ENCODE results near the gene RSPH6A. TPM values are rescaled to one million over a fixed set of nuclear protein-coding genes. Genes with fewer than 3 reads are reported as not detected.
A peak's percentile ranks its signal among the peaks of the same experiment; 100 is the strongest.

The RSPH6A gene
- total and polyA plus RNA-seq, 2 of the 13 experiments (the other 11 are each of a cell fraction or from before 2014, with no cell fraction given): 0.07 TPM; not detected in 1

DNA sequence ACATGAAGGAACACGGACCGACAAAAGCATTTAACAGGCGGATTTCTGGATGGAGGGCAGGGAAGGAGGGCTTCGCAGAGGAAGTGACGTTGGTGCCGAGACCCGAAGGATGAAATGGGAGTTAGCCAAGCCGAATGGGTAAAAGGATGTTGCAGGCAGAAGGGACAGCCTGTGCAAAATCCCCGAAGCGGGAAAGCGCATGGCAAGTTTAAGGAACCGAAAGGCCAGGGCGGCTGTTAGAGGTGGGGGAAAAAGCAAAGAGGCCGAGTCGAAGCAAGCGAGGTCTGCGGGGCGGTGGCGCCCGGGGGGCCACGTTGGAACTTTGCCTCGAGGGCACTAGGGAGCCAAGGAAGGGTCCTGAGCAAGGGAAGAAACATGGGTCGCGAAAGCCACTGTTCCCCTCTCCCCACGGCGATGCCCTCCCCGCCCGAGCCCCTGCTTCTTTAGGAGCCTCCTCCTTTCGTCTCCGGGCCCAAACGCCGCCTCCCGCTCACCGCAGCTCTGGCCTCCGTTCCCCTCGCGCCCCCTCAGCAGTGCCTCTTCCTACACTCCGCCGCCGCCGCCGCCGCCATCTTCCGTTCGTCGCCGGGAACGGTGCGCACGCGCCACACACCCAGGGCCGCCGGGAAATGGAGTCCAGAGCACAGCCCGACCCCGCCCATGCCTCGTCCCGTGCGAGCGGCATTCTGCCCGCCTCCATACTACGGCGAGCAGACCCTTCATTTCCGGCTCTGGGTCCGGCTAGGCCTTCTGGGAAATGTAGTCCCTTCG lies 47.6 kb upstream of the RSPH6A start, which contains the start of gene SYMPK (continued):
- TF ChIP-seq POGZ (CRISPR knock-in tag; IDR thresholded peaks at IDR 0.05) (peak; percentile 0; the same call in 1 of the 2 replicates), ZNF496 (CRISPR knock-in tag; IDR thresholded peaks at IDR 0.05; ENCODE audit: insufficient replicate concordance) (no peak), KDM1A (CRISPR knock-in tag; IDR thresholded peaks at IDR 0.05) (no peak), POLR2AphosphoS2 (IDR thresholded peaks at IDR 0.05; ENCODE audit: low read depth, low read length) (no peak), ZNF562 (CRISPR knock-in tag; IDR thresholded peaks at IDR 0.05; ENCODE audit: borderline replicate concordance) (no peak), ZFP82 (CRISPR knock-in tag; IDR thresholded peaks at IDR 0.05; ENCODE audit: borderline replicate concordance) (no peak), PHB2 (IDR thresholded peaks at IDR 0.05; ENCODE audit: partially characterized antibody) (no peak), CCDC6 (CRISPR knock-in tag; IDR thresholded peaks at IDR 0.05) (peak; percentile 55; the same call in 1 of the 2 replicates), ZNF329 (CRISPR knock-in tag; IDR thresholded peaks at IDR 0.05; ENCODE audit: low read depth) (0 out of 2 replicates have a peak, but pooled peaks have one; percentile 26), ZNF879 (CRISPR knock-in tag; IDR thresholded peaks at IDR 0.05) (peak; percentile 25; the same call in 1 of the 2 replicates), REXO4 (CRISPR knock-in tag; IDR thresholded peaks at IDR 0.05; ENCODE audit: borderline replicate concordance) (no peak), SATB2 (CRISPR knock-in tag; IDR thresholded peaks at IDR 0.05) (no peak), RBM22 (optimal IDR thresholded peaks at IDR 0.05; ENCODE audit: low read length) (no peak), ZNF792 (CRISPR knock-in tag; IDR thresholded peaks at IDR 0.05) (peak; percentile 31; the same call in 1 of the 2 replicates), ZBTB38 (CRISPR knock-in tag; IDR thresholded peaks at IDR 0.05) (peak; percentile 25), SIX1 (CRISPR knock-in tag; IDR thresholded peaks at IDR 0.05; ENCODE audit: borderline replicate concordance) (no peak)
- TF ChIP-seq, protein P1, sequence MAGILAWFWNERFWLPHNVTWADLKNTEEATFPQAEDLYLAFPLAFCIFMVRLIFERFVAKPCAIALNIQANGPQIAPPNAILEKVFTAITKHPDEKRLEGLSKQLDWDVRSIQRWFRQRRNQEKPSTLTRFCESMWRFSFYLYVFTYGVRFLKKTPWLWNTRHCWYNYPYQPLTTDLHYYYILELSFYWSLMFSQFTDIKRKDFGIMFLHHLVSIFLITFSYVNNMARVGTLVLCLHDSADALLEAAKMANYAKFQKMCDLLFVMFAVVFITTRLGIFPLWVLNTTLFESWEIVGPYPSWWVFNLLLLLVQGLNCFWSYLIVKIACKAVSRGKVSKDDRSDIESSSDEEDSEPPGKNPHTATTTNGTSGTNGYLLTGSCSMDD (CRISPR knock-in tag; IDR thresholded peaks at IDR 0.05): no peak
- TF ChIP-seq, protein P2, sequence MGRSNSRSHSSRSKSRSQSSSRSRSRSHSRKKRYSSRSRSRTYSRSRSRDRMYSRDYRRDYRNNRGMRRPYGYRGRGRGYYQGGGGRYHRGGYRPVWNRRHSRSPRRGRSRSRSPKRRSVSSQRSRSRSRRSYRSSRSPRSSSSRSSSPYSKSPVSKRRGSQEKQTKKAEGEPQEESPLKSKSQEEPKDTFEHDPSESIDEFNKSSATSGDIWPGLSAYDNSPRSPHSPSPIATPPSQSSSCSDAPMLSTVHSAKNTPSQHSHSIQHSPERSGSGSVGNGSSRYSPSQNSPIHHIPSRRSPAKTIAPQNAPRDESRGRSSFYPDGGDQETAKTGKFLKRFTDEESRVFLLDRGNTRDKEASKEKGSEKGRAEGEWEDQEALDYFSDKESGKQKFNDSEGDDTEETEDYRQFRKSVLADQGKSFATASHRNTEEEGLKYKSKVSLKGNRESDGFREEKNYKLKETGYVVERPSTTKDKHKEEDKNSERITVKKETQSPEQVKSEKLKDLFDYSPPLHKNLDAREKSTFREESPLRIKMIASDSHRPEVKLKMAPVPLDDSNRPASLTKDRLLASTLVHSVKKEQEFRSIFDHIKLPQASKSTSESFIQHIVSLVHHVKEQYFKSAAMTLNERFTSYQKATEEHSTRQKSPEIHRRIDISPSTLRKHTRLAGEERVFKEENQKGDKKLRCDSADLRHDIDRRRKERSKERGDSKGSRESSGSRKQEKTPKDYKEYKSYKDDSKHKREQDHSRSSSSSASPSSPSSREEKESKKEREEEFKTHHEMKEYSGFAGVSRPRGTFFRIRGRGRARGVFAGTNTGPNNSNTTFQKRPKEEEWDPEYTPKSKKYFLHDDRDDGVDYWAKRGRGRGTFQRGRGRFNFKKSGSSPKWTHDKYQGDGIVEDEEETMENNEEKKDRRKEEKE (IDR thresholded peaks at IDR 0.05): no peak
- TF ChIP-seq, protein P3, sequence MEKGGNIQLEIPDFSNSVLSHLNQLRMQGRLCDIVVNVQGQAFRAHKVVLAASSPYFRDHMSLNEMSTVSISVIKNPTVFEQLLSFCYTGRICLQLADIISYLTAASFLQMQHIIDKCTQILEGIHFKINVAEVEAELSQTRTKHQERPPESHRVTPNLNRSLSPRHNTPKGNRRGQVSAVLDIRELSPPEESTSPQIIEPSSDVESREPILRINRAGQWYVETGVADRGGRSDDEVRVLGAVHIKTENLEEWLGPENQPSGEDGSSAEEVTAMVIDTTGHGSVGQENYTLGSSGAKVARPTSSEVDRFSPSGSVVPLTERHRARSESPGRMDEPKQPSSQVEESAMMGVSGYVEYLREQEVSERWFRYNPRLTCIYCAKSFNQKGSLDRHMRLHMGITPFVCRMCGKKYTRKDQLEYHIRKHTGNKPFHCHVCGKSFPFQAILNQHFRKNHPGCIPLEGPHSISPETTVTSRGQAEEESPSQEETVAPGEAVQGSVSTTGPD (CRISPR knock-in tag; IDR thresholded peaks at IDR 0.05): no peak
- TF ChIP-seq, protein P4, sequence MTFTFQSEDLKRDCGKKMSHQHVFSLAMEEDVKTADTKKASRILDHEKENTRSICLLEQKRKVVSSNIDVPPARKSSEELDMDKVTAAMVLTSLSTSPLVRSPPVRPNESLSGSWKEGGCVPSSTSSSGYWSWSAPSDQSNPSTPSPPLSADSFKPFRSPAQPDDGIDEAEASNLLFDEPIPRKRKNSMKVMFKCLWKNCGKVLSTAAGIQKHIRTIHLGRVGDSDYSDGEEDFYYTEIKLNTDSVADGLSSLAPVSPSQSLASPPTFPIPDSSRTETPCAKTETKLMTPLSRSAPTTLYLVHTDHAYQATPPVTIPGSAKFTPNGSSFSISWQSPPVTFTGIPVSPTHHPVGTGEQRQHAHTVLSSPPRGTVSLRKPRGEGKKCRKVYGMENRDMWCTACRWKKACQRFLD (CRISPR knock-in tag; IDR thresholded peaks at IDR 0.05; ENCODE audit: borderline replicate concordance): peak; percentile 54; the same call in 1 of the 2 replicates
- TF ChIP-seq, protein P5, sequence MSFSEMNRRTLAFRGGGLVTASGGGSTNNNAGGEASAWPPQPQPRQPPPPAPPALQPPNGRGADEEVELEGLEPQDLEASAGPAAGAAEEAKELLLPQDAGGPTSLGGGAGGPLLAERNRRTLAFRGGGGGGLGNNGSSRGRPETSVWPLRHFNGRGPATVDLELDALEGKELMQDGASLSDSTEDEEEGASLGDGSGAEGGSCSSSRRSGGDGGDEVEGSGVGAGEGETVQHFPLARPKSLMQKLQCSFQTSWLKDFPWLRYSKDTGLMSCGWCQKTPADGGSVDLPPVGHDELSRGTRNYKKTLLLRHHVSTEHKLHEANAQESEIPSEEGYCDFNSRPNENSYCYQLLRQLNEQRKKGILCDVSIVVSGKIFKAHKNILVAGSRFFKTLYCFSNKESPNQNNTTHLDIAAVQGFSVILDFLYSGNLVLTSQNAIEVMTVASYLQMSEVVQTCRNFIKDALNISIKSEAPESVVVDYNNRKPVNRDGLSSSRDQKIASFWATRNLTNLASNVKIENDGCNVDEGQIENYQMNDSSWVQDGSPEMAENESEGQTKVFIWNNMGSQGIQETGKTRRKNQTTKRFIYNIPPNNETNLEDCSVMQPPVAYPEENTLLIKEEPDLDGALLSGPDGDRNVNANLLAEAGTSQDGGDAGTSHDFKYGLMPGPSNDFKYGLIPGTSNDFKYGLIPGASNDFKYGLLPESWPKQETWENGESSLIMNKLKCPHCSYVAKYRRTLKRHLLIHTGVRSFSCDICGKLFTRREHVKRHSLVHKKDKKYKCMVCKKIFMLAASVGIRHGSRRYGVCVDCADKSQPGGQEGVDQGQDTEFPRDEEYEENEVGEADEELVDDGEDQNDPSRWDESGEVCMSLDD (CRISPR knock-in tag; IDR thresholded peaks at IDR 0.05; ENCODE audit: borderline replicate concordance): no peak

Data from HepG2 (cell line).